B cell (primary cell): ENCODE measurements around the gene SIK3. TPM values are rescaled to one million over a fixed set of nuclear protein-coding genes. Genes with fewer than 3 reads are reported as not detected.
"Not testable (repeated sequence)": the region's sequence is repeated elsewhere in the genome, so short reads cannot be mapped to it uniquely, and the experiment has no call there.

ENCODE experiments used
- ATAC-seq: fragments of 200-7000 bp; cut with Tn5 transposase; one replicate; pipeline ENCODE4 v1.10.0; 2021; ENCODE audit warnings: low read depth, mild to moderate bottlenecking, moderate number of reproducible peaks, moderate library complexity
- CTCF ChIA-PET: fragments of 350-600 bp; sonication (Branson Sonifier 250); formaldehyde crosslinking; loops from one replicate; lab custom pipeline; 2021; ENCODE audit warnings: antibody characterized with exemption, inconsistent platforms; lab: Charles Lee
- POLR2A ChIA-PET: fragments of 350-600 bp; sonication (Branson Sonifier 250); formaldehyde crosslinking; loops from one replicate; lab custom pipeline; 2021; ENCODE audit warnings: antibody characterized with exemption; lab: Charles Lee
- DNase-seq: peaks from one replicate; pipeline ENCODE4 v3.0.0; 2013
- H2AFZ ChIP-seq: 2 replicates; pipeline ENCODE4 v1.6.1; 2012; ENCODE audit warnings: mild to moderate bottlenecking, low read depth, low read length; ENCODE audit not compliant: insufficient read depth, poor library complexity, severe bottlenecking
- H3K27ac ChIP-seq, 2 donors: 1 replicate in 1 of 2; 2 replicates in 1 of 2; pipeline ENCODE4 v1.5.1; 2012 to 2013; ENCODE audit warnings: low read length in 2 of 2, mild to moderate bottlenecking in 2 of 2, moderate library complexity in 1 of 2
- H3K27me3 ChIP-seq, 4 experiments: fragments of 200-600 bp in 1 of 4; sonication (generic) in 1 of 4; replicated peaks in 1 of 4; 1 replicate in 2 of 4; 2 replicates in 2 of 4; pipeline versions ENCODE4 v1.6.1 to v1.7.0; 2013 to 2016; ENCODE audit warnings: low read length in 3 of 4, mild to moderate bottlenecking in 2 of 4, mixed read lengths in 1 of 4, moderate library complexity in 1 of 4; ENCODE audit not compliant: insufficient read depth in 4 of 4, control insufficient read depth in 3 of 4; ENCODE audit errors: control extremely low read depth in 1 of 4
- H3K36me3 ChIP-seq, 2 experiments: replicated peaks in 1 of 2; 1 replicate in 1 of 2; 2 replicates in 1 of 2; pipeline versions ENCODE4 v1.6.1 to v1.7.1; 2013; ENCODE audit warnings: low read length in 1 of 2; ENCODE audit not compliant: insufficient read depth in 2 of 2, control insufficient read depth in 1 of 2; ENCODE audit errors: control extremely low read depth in 1 of 2, extremely low read depth in 1 of 2
- H3K4me1 ChIP-seq, 2 donors: fragments of 200-600 bp in 1 of 2; sonication (generic) in 1 of 2; 1 replicate in 1 of 2; 2 replicates in 1 of 2; pipeline versions ENCODE4 v1.5.1 to v1.6.1; 2013 to 2017; ENCODE audit warnings: low read length in 2 of 2; ENCODE audit not compliant: control insufficient read depth in 2 of 2, insufficient read depth in 2 of 2
- H3K4me2 ChIP-seq: replicated peaks from 2 replicates; pipeline ENCODE3; 2012; ENCODE audit warnings: mild to moderate bottlenecking, low read depth, low read length; ENCODE audit not compliant: poor library complexity, severe bottlenecking
- H3K4me3 ChIP-seq, 5 experiments: fragments of 200-600 bp in 1 of 5; sonication (generic) in 1 of 5; 1 replicate in 3 of 5; 2 replicates in 2 of 5; pipeline versions ENCODE4 v1.5.1 to v1.7.0; 2011 to 2016; ENCODE audit warnings: low read length in 4 of 5, mild to moderate bottlenecking in 4 of 5, low read depth in 2 of 5, control low read depth in 1 of 5, moderate library complexity in 1 of 5; ENCODE audit not compliant: insufficient read depth in 1 of 5; ENCODE audit errors: control extremely low read depth in 1 of 5, extremely low read depth in 1 of 5
- H3K79me2 ChIP-seq: fragments of 200-600 bp; sonication (generic); one replicate; pipeline ENCODE4 v1.6.0; 2016; ENCODE audit warnings: low read length; ENCODE audit not compliant: control insufficient read depth, insufficient read depth
- H3K9ac ChIP-seq: fragments of 200-600 bp; sonication (generic); 2 replicates; pipeline ENCODE4 v1.6.1; 2017; ENCODE audit warnings: mild to moderate bottlenecking, low read length, moderate library complexity
- H3K9me3 ChIP-seq, 3 donors: one replicate each; pipeline versions ENCODE4 v1.6.1 to v1.7.1; 2013; ENCODE audit warnings: low read length in 2 of 3; ENCODE audit not compliant: control insufficient read depth in 2 of 3, insufficient read depth in 1 of 3; ENCODE audit errors: control extremely low read depth in 1 of 3
- H4K20me1 ChIP-seq: 2 replicates; pipeline ENCODE4 v1.6.0; 2012; ENCODE audit warnings: mild to moderate bottlenecking, low read length; ENCODE audit not compliant: insufficient read depth, control insufficient read depth, poor library complexity, severe bottlenecking
- H3K27ac Mint-ChIP-seq: one replicate; pipeline ENCODE4 v1.8.0; 2021; ENCODE audit warnings: mixed read lengths
- H3K27me3 Mint-ChIP-seq: one replicate; pipeline ENCODE4 v1.8.0; 2021; ENCODE audit warnings: mixed read lengths
- H3K4me1 Mint-ChIP-seq: one replicate; pipeline ENCODE4 v1.8.0; 2021; ENCODE audit warnings: mixed read lengths
- H3K4me3 Mint-ChIP-seq: one replicate; pipeline ENCODE4 v1.8.0; 2021; ENCODE audit warnings: mixed read lengths
- H3K9me3 Mint-ChIP-seq: one replicate; pipeline ENCODE4 v1.8.0; 2022; ENCODE audit warnings: mixed read lengths; ENCODE audit not compliant: insufficient read depth
- EZH2 ChIP-seq: IDR thresholded peaks from 2 replicates; pipeline ENCODE4 v1.6.1; 2012; ENCODE audit warnings: borderline replicate concordance, low read depth, mild to moderate bottlenecking, moderate library complexity, low read length; ENCODE audit not compliant: insufficient read depth, poor library complexity, severe bottlenecking
- WGBS: methylation state at CpG from one replicate; pipeline ENCODE4 v1.1.5; 2013; ENCODE audit warnings: missing lambda C conversion rate; ENCODE audit not compliant: insufficient coverage; 5-methylcytosine and 5-hydroxymethylcytosine counted together
- intact Hi-C: fragments of 100-400 bp; cut with micrococcal nuclease; formaldehyde crosslinking; loops from one replicate; pipeline ENCODE4 v1.10.0; 2022
- polyA plus RNA-seq: library from polyadenylated mRNA; depleted of rRNA; stranded (reverse); fragments of >200 nt; gene quantifications from 2 replicates; pipeline ENCODE4 v1.2.3, GENCODE V29; 2012
- total RNA-seq, 2 donors: library from RNA; stranded (reverse); fragments of 120-200 nt in 1 of 2; gene quantifications; 1 replicate in 1 of 2; 2 replicates in 1 of 2; pipeline versions ENCODE4 v1.2.3 to v1.2.4, GENCODE V29; 2013 to 2022
- TF ChIP-seq, protein P1 (sequence below): fragments of 200-600 bp; IDR thresholded peaks from one replicate; pipeline ENCODE4 v1.8.0; 2022; ENCODE audit warnings: antibody characterized with exemption, mild to moderate bottlenecking

The SIK3 gene
- total and polyA plus RNA-seq, 2 donors (not counting 1 experiment from before 2014, with no cell fraction given), result 36.5 to 180 TPM

DNA sequence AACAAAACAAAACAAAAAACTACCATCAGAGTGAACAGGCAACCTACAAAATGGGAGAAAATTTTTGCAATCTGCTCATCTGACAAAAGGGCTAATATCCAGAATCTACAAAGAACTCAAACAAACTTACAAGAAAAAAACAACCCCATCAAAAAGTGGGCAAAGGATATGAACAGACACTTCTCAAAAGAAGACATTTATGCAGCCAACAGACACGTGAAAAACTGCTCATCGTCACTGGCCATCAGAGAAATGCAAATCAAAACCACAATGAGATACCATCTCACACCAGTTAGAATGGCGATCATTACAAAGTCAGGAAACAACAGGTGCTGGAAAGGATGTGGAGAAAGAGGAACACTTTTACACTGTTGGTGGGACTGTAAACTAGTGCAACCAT lies 14.3 kb upstream of the SIK3 start:
- POLR2A ChIA-PET, H3K4me1 ChIP-seq, H3K4me3 ChIP-seq, H3K4me3 Mint-ChIP-seq, H4K20me1 ChIP-seq, H3K36me3 ChIP-seq, H3K27me3 ChIP-seq, intact Hi-C loops, H3K27ac ChIP-seq, H3K9ac ChIP-seq, H3K9me3 ChIP-seq, H3K9me3 Mint-ChIP-seq, DNase-seq, H3K4me2 ChIP-seq, H3K27me3 Mint-ChIP-seq, H3K79me2 ChIP-seq, H2AFZ ChIP-seq, H3K4me1 Mint-ChIP-seq, ATAC-seq, H3K27ac Mint-ChIP-seq: not testable (repeated sequence)
- CTCF ChIA-PET, result interaction anchor here (0.9 kb wide), 1 partner anchor 232 kb away, joined by 3 read pairs; no protein-coding TSS in a partner anchor
- WGBS, result no CpG with 5 or more reads among the region's 3 CpGs

- H3K79me2 ChIP-seq, result no peaks in the 10 kb centered on the region
- peaks cover 0 to 6% of the 10 kb centered on the region in 2 donors for H3K4me1 ChIP-seq
- no peak overlapping the region for H3K4me3 ChIP-seq
- H3K9me3 ChIP-seq, result no peaks in the 10 kb centered on the region
- H3K27me3 ChIP-seq, result no peaks in the 10 kb centered on the region
- H3K27ac ChIP-seq, result no peak overlapping the region
- POLR2A ChIA-PET, result no interaction called here
- no peaks in the 10 kb centered on the region for H4K20me1 ChIP-seq
- H3K4me3 Mint-ChIP-seq, result no peak overlapping the region
- H3K27ac Mint-ChIP-seq, result no peak overlapping the region
- 99% methylated on average over 34 of the region's 39 CpGs for WGBS
- intact Hi-C loops, result no loop called here
- H3K4me2 ChIP-seq, result no peak overlapping the region
- peaks cover 7% of the 10 kb centered on the region for H3K4me1 Mint-ChIP-seq
- DNase-seq (no peak), ATAC-seq (no peak)
- TF ChIP-seq, protein P1, sequence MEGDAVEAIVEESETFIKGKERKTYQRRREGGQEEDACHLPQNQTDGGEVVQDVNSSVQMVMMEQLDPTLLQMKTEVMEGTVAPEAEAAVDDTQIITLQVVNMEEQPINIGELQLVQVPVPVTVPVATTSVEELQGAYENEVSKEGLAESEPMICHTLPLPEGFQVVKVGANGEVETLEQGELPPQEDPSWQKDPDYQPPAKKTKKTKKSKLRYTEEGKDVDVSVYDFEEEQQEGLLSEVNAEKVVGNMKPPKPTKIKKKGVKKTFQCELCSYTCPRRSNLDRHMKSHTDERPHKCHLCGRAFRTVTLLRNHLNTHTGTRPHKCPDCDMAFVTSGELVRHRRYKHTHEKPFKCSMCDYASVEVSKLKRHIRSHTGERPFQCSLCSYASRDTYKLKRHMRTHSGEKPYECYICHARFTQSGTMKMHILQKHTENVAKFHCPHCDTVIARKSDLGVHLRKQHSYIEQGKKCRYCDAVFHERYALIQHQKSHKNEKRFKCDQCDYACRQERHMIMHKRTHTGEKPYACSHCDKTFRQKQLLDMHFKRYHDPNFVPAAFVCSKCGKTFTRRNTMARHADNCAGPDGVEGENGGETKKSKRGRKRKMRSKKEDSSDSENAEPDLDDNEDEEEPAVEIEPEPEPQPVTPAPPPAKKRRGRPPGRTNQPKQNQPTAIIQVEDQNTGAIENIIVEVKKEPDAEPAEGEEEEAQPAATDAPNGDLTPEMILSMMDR, result no peak
- TF ChIP-seq EZH2, result no peak
- no peak overlapping the region for H3K9ac ChIP-seq
- H2AFZ ChIP-seq, result no peak overlapping the region
- H3K9me3 Mint-ChIP-seq, result no peaks in the 10 kb centered on the region
- no peaks in the 10 kb centered on the region for H3K27me3 Mint-ChIP-seq
- no peaks in the 10 kb centered on the region for H3K36me3 ChIP-seq
- CTCF ChIA-PET, result interaction anchor here (0.7 to 8.9 kb wide), 6 partner anchors 109 to 376 kb away, joined by 3 to 123 read pairs (median 8); partner anchors contain the start of gene APOA5
Observed at GRCh38 chr11:117110294-117110950, 12.2 kb upstream of the SIK3 start.
